Measurements from ENCODE around the gene DIS3L2. TPM values are rescaled to one million over a fixed set of nuclear protein-coding genes. Genes with fewer than 3 reads are reported as not detected.

The DIS3L2 gene
- total RNA-seq, 1 experiment from 2014 or later = 32.6 TPM

- TF ChIP-seq CTCF (IDR thresholded peaks at IDR 0.05; ENCODE audit: unreplicated experiment) = no peak
- no TSS peak for BruUV-seq (replicated peaks)
- Mint-ChIP-seq H3K4me1 (ENCODE audit: insufficient read depth, unreplicated experiment) (no peaks in the 10 kb centered on the region), H3K36me3 (ENCODE audit: insufficient read depth, unreplicated experiment) (peaks cover 9% of the 10 kb centered on the region), H3K9me3 (ENCODE audit: unreplicated experiment) (no peaks in the 10 kb centered on the region), H3K27me3 (ENCODE audit: insufficient read depth, unreplicated experiment) (no peaks in the 10 kb centered on the region), H3K27ac (ENCODE audit: low read depth, unreplicated experiment) (no peak overlapping the region), H3K4me3 (ENCODE audit: unreplicated experiment) (no peak overlapping the region)
- intact Hi-C loops (cut with micrococcal nuclease) = no loop called here
- no peak for DNase-seq (ENCODE audit: unreplicated experiment)
- POLR2A ChIA-PET = no interaction called here
- CTCF ChIA-PET = no interaction called here
Measured at GRCh38 chr2:232286001-232286868, 324.7 kb downstream of the DIS3L2 start.

GRCh38 chr2:232287316-232287715 is 325.8 kb downstream of the DIS3L2 start:
- Mint-ChIP-seq H3K27me3 (ENCODE audit: insufficient read depth, unreplicated experiment) (no peaks in the 10 kb centered on the region), H3K4me1 (ENCODE audit: insufficient read depth, unreplicated experiment) (no peaks in the 10 kb centered on the region), H3K4me3 (ENCODE audit: unreplicated experiment) (no peak overlapping the region), H3K9me3 (ENCODE audit: unreplicated experiment) (no peaks in the 10 kb centered on the region), H3K27ac (ENCODE audit: low read depth, unreplicated experiment) (no peak overlapping the region), H3K36me3 (ENCODE audit: insufficient read depth, unreplicated experiment) (peaks cover 9% of the 10 kb centered on the region)
- no peak for TF ChIP-seq CTCF (IDR thresholded peaks at IDR 0.05; ENCODE audit: unreplicated experiment)
- BruUV-seq (replicated peaks) = no TSS peak
- ChIA-PET POLR2A (no interaction called here), CTCF (interaction anchor here (0.6 kb wide), 1 partner anchor 113 kb away, joined by 4 read pairs; no protein-coding TSS in a partner anchor)
- no peak for DNase-seq (ENCODE audit: unreplicated experiment)
- intact Hi-C loops (cut with micrococcal nuclease) = no loop called here

DNA sequence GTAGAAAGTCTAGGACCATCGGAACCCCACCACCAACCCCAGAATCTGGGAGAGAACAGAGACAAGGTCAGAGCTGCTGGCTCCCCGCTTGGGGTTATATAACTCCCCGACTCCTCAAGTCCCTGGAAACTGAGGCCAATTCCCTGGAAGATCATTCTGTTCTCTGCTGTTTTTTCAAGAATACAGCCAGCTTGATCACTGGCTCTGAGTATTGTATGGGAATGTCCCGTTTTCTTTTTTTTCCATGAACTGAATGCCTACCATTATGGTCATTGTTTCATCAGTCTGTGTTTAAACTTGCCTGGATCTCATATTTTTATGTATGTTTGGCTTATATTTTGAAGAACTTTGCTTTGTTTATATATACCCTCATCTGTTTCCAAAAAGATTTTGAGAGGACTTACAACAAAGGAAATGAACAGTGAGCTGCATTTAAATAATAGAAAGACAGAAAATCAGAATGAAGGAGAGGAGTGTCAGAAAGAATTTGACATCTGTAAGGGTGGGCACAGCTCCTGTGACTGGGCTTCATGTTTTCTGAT is 327.0 kb downstream of the DIS3L2 start:
- Mint-ChIP-seq H3K27ac (ENCODE audit: low read depth, unreplicated experiment) (no peak overlapping the region), H3K9me3 (ENCODE audit: unreplicated experiment) (no peaks in the 10 kb centered on the region), H3K4me3 (ENCODE audit: unreplicated experiment) (no peak overlapping the region), H3K27me3 (ENCODE audit: insufficient read depth, unreplicated experiment) (no peaks in the 10 kb centered on the region), H3K36me3 (ENCODE audit: insufficient read depth, unreplicated experiment) (peaks cover 18% of the 10 kb centered on the region), H3K4me1 (ENCODE audit: insufficient read depth, unreplicated experiment) (no peaks in the 10 kb centered on the region)
- ChIA-PET CTCF (interaction anchor here (1.1 kb wide), 1 partner anchor 34 kb away, joined by 4 read pairs; no protein-coding TSS in a partner anchor), POLR2A (interaction anchor here (0.8 kb wide), 1 partner anchor 13 kb away, joined by 3 read pairs; no protein-coding TSS in a partner anchor)
- BruUV-seq (replicated peaks) = no TSS peak
- no peak for TF ChIP-seq CTCF (IDR thresholded peaks at IDR 0.05; ENCODE audit: unreplicated experiment)
- intact Hi-C loops (cut with micrococcal nuclease) = no loop called here
- no peak for DNase-seq (ENCODE audit: unreplicated experiment)

- H3K27me3 Mint-ChIP-seq (ENCODE audit: insufficient read depth, unreplicated experiment) = no peaks in the 10 kb centered on the region
- no peaks in the 10 kb centered on the region for H3K4me1 Mint-ChIP-seq (ENCODE audit: insufficient read depth, unreplicated experiment)
- H3K36me3 Mint-ChIP-seq (ENCODE audit: insufficient read depth, unreplicated experiment) = peaks cover 22% of the 10 kb centered on the region
- H3K4me3 Mint-ChIP-seq (ENCODE audit: unreplicated experiment) = no peak overlapping the region
- intact Hi-C loops (cut with micrococcal nuclease) = no loop called here
- ChIA-PET CTCF (interaction anchor here (1.0 kb wide), 1 partner anchor 36 kb away, joined by 3 read pairs; no protein-coding TSS in a partner anchor), POLR2A (no interaction called here)
- BruUV-seq (replicated peaks) = no TSS peak
- H3K27ac Mint-ChIP-seq (ENCODE audit: low read depth, unreplicated experiment) = no peak overlapping the region
- no peak for TF ChIP-seq CTCF (IDR thresholded peaks at IDR 0.05; ENCODE audit: unreplicated experiment)
- H3K9me3 Mint-ChIP-seq (ENCODE audit: unreplicated experiment) = no peaks in the 10 kb centered on the region
- no peak for DNase-seq (ENCODE audit: unreplicated experiment)
Measured at GRCh38 chr2:232290668-232291067, 329.2 kb downstream of the DIS3L2 start.
